ENCODE results near the gene AJM1.

GRCh38 chr9:136820971-136821825 is 21.1 kb upstream of the AJM1 start:
- TF ChIP-seq CTCF (conservative IDR thresholded peaks at IDR 0.05; ENCODE audit: low read length) (no peak), EZH2phosphoT487 (IDR thresholded peaks at IDR 0.05; ENCODE audit: borderline replicate concordance, low read depth, low read length) (no peak)

Measured in OCI-LY7 (cell line).